ENCODE measurements around the gene CRK.
"Not testable (repeated sequence)": the region's sequence is repeated elsewhere in the genome, so short reads cannot be mapped to it uniquely, and the experiment has no call there.

Gene CRK

GRCh38 chr17:1379930-1380313 lies 76.1 kb downstream of the CRK start:
- no peak for DNase-seq

- no peak for DNase-seq
Observed at GRCh38 chr17:1379208-1379929, 76.7 kb downstream of the CRK start.

- DNase-seq: not testable (repeated sequence)
Observed at GRCh38 chr17:1378476-1378860, 77.6 kb downstream of the CRK start.

GRCh38 chr17:1377334-1377733 lies 78.7 kb downstream of the CRK start:
- no peak for DNase-seq

- no peak for DNase-seq
Observed at GRCh38 chr17:1376061-1376460, 80.0 kb downstream of the CRK start.

- no peak for DNase-seq
Observed at GRCh38 chr17:1375615-1376014, 80.4 kb downstream of the CRK start.

GRCh38 chr17:1374431-1375177 lies 81.4 kb downstream of the CRK start:
- DNase-seq: no peak

- no peak for DNase-seq
Observed at GRCh38 chr17:1373707-1374237, 82.3 kb downstream of the CRK start.

GRCh38 chr17:1372618-1373017 lies 83.4 kb downstream of the CRK start:
- no peak for DNase-seq

- DNase-seq: no peak
Observed at GRCh38 chr17:1371893-1372590, 84.0 kb downstream of the CRK start.
